ENCODE data around the gene PHF12. TPM values are rescaled to one million over a fixed set of nuclear protein-coding genes. Genes with fewer than 3 reads are reported as not detected.

The PHF12 gene
- total and polyA plus RNA-seq, 2 experiments from 2014 or later = 19.7 to 41.0 TPM

DNA sequence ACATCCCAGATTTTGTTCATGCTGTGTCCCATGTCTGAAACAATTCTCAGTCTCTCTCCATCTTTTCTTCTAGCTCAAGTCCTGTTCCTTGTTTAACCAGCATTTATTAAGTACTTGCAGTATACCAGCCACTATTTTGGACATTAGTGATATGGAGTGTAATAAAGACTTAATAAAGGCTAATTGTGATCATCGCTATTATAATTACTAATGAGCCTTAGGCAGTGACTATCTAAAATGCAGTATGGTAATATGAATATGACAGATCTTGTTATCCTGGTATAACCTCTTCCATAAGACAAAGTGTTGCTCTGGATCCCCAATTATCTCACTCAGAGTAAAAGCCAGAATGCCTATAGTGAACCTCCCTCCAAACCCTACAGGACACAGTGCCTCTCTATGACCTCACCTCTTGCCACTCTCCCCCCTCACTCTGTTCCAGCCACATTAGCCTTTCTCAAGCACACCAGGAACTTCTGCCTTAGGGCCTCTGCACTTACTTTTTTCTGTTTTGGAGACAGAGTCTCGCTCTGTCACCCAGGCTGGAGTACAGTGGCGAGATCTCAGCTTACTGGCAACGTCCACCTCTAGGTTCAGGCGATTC, 52.0 kb downstream of the PHF12 start:
- no peak overlapping the region for H3K4me2 ChIP-seq
- no peak overlapping the region for H2AFZ ChIP-seq
- no peak for TF ChIP-seq CREB1 (CRISPR knock-in tag; IDR thresholded peaks at IDR 0.05; ENCODE audit: low read depth)
- TF ChIP-seq POLR2AphosphoS5 (IDR thresholded peaks at IDR 0.05; ENCODE audit: low read depth) = no peak
- no peak for TF ChIP-seq ETS1 (IDR thresholded peaks at IDR 0.05)
- TF ChIP-seq REST (IDR thresholded peaks at IDR 0.05; ENCODE audit: unreplicated experiment) = no peak
- TF ChIP-seq JUNB (IDR thresholded peaks at IDR 0.05; ENCODE audit: unreplicated experiment) = no peak
- TF ChIP-seq ZNF114 (CRISPR knock-in tag; IDR thresholded peaks at IDR 0.05) = no peak
- no peak for TF ChIP-seq NANOG (IDR thresholded peaks at IDR 0.05; ENCODE audit: borderline replicate concordance)
- TF ChIP-seq, protein P1, sequence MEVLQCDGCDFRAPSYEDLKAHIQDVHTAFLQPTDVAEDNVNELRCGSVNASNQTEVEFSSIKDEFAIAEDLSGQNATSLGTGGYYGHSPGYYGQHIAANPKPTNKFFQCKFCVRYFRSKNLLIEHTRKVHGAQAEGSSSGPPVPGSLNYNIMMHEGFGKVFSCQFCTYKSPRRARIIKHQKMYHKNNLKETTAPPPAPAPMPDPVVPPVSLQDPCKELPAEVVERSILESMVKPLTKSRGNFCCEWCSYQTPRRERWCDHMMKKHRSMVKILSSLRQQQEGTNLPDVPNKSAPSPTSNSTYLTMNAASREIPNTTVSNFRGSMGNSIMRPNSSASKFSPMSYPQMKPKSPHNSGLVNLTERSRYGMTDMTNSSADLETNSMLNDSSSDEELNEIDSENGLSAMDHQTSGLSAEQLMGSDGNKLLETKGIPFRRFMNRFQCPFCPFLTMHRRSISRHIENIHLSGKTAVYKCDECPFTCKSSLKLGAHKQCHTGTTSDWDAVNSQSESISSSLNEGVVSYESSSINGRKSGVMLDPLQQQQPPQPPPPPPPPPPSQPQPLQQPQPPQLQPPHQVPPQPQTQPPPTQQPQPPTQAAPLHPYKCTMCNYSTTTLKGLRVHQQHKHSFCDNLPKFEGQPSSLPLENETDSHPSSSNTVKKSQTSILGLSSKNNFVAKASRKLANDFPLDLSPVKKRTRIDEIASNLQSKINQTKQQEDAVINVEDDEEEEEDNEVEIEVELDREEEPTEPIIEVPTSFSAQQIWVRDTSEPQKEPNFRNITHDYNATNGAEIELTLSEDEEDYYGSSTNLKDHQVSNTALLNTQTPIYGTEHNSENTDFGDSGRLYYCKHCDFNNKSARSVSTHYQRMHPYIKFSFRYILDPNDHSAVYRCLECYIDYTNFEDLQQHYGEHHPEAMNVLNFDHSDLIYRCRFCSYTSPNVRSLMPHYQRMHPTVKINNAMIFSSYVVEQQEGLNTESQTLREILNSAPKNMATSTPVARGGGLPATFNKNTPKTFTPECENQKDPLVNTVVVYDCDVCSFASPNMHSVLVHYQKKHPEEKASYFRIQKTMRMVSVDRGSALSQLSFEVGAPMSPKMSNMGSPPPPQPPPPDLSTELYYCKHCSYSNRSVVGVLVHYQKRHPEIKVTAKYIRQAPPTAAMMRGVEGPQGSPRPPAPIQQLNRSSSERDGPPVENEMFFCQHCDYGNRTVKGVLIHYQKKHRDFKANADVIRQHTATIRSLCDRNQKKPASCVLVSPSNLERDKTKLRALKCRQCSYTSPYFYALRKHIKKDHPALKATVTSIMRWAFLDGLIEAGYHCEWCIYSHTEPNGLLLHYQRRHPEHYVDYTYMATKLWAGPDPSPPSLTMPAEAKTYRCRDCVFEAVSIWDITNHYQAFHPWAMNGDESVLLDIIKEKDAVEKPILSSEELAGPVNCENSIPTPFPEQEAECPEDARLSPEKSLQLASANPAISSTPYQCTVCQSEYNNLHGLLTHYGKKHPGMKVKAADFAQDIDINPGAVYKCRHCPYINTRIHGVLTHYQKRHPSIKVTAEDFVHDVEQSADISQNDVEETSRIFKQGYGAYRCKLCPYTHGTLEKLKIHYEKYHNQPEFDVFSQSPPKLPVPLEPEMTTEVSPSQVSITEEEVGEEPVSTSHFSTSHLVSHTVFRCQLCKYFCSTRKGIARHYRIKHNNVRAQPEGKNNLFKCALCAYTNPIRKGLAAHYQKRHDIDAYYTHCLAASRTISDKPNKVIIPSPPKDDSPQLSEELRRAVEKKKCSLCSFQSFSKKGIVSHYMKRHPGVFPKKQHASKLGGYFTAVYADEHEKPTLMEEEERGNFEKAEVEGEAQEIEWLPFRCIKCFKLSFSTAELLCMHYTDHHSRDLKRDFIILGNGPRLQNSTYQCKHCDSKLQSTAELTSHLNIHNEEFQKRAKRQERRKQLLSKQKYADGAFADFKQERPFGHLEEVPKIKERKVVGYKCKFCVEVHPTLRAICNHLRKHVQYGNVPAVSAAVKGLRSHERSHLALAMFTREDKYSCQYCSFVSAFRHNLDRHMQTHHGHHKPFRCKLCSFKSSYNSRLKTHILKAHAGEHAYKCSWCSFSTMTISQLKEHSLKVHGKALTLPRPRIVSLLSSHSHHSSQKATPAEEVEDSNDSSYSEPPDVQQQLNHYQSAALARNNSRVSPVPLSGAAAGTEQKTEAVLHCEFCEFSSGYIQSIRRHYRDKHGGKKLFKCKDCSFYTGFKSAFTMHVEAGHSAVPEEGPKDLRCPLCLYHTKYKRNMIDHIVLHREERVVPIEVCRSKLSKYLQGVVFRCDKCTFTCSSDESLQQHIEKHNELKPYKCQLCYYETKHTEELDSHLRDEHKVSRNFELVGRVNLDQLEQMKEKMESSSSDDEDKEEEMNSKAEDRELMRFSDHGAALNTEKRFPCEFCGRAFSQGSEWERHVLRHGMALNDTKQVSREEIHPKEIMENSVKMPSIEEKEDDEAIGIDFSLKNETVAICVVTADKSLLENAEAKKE (CRISPR knock-in tag; IDR thresholded peaks at IDR 0.05) = no peak
- TF ChIP-seq ZNF331 (CRISPR knock-in tag; IDR thresholded peaks at IDR 0.05; ENCODE audit: low read depth) = no peak
- no peak for TF ChIP-seq STAT1 (IDR thresholded peaks at IDR 0.05; ENCODE audit: unreplicated experiment)
- no peaks in the 10 kb centered on the region for H3K27me3 ChIP-seq (ENCODE audit: insufficient read depth)
- DNase-seq (ENCODE audit: low spot score) (no peak), ATAC-seq (no peak)
- H3K9me3 Mint-ChIP-seq = no peaks in the 10 kb centered on the region; the same call in 1 of the 3 replicates
- peaks cover 54% of the 10 kb centered on the region for H3F3A ChIP-seq (replicated peaks; ENCODE audit: low read depth)
- peaks cover 15% of the 10 kb centered on the region for H4K20me1 ChIP-seq (replicated peaks; ENCODE audit: insufficient read depth)
- peaks cover 27% of the 10 kb centered on the region for H3K4me1 ChIP-seq (ENCODE audit: insufficient read depth)
- no peaks in the 10 kb centered on the region for H3K9me2 ChIP-seq (ENCODE audit: insufficient read depth)
- H3K36me3 Mint-ChIP-seq (ENCODE audit: low read depth) = peaks cover 25% of the 10 kb centered on the region
- H3K4me1 Mint-ChIP-seq = peaks cover 39% of the 10 kb centered on the region
- peaks cover 42% of the 10 kb centered on the region for H3K79me2 ChIP-seq (replicated peaks; ENCODE audit: insufficient read depth)
- H3K36me3 ChIP-seq (ENCODE audit: insufficient read depth) = no peaks in the 10 kb centered on the region; the same call in 1 of the 2 replicates
- H3K27ac Mint-ChIP-seq = no peak overlapping the region
- no peak overlapping the region for H3K27ac ChIP-seq (ENCODE audit: low read depth)
- H3K4me3 ChIP-seq = no peak overlapping the region
- H3K27me3 Mint-ChIP-seq (ENCODE audit: insufficient read depth, low read depth, poor library complexity) = peaks cover 31% of the 10 kb centered on the region
- no peak overlapping the region; the same call in 2 of the 3 replicates for H3K4me3 Mint-ChIP-seq

Measured in GM23338 (cell line).